ENCODE data around the gene CRYBB3.

GRCh38 chr22:25232301-25232700 lies 32.6 kb downstream of the CRYBB3 start:
- TF ChIP-seq FOXK1 (CRISPR knock-in tag; IDR thresholded peaks at IDR 0.05) (no peak), PRRX2 (CRISPR knock-in tag; IDR thresholded peaks at IDR 0.05) (no peak), NFE2L1 (CRISPR knock-in tag; IDR thresholded peaks at IDR 0.05) (no peak), USF2 (CRISPR knock-in tag; IDR thresholded peaks at IDR 0.05) (no peak), HMGXB4 (CRISPR knock-in tag; IDR thresholded peaks at IDR 0.05) (no peak), RELA (CRISPR knock-in tag; IDR thresholded peaks at IDR 0.05; ENCODE audit: borderline replicate concordance) (no peak), JUN (CRISPR knock-in tag; IDR thresholded peaks at IDR 0.05) (no peak), CTCF (IDR thresholded peaks at IDR 0.05) (no peak), ZNF532 (CRISPR knock-in tag; IDR thresholded peaks at IDR 0.05; ENCODE audit: borderline replicate concordance) (no peak), PRDM15 (CRISPR knock-in tag; IDR thresholded peaks at IDR 0.05) (no peak)

All from WTC11 (cell line).